HG02759 (cell line): ENCODE results near the gene COX7A2L.
A peak's percentile ranks its signal among the peaks of the same experiment; 100 is the strongest.
"Not testable (repeated sequence)": the region's sequence is repeated elsewhere in the genome, so short reads cannot be mapped to it uniquely, and the experiment has no call there.

ENCODE experiments used
- ATAC-seq: cut with Tn5 transposase; IDR thresholded peaks from one replicate; pipeline ENCODE4 v1.9.1; 2021; ENCODE audit warnings: mild to moderate bottlenecking, moderate library complexity; ENCODE audit not compliant: unreplicated experiment

The COX7A2L gene

GRCh38 chr2:42360890-42361727 lies at the start of gene COX7A2L:
Gene COX7A2L, minus strand, starts transcription at chr2:42361217. Its CDS starts 56 bp downstream, at chr2:42361161.
- peak; percentile 93 for ATAC-seq

GRCh38 chr2:42408009-42408408 lies 47.0 kb upstream of the COX7A2L start:
- no peak for ATAC-seq

DNA sequence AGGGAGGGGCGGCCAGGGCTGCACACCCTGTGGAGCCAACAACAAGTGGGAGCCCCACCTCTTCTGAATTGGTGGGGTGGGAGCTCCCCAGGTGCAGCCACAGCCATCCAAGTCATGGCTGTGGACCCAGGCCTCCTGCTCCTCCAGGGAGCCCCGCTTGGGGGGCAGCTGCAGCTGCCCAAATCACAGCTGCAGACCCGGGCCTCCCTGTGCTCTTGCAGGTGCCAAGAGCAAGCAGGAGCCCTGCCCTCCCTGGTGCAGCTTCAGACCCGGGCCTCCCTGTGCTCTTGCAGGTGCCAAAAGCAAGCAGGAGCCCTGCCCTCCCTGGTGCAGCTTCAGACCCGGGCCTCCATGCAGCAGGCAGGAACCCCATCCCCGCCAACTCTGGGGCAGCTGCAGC lies 46.5 kb upstream of the COX7A2L start:
- ATAC-seq, result no peak

- no peak for ATAC-seq
Observed at GRCh38 chr2:42404676-42405075, 43.7 kb upstream of the COX7A2L start.

- ATAC-seq, result no peak
Observed at GRCh38 chr2:42401773-42402172, 40.8 kb upstream of the COX7A2L start.

DNA sequence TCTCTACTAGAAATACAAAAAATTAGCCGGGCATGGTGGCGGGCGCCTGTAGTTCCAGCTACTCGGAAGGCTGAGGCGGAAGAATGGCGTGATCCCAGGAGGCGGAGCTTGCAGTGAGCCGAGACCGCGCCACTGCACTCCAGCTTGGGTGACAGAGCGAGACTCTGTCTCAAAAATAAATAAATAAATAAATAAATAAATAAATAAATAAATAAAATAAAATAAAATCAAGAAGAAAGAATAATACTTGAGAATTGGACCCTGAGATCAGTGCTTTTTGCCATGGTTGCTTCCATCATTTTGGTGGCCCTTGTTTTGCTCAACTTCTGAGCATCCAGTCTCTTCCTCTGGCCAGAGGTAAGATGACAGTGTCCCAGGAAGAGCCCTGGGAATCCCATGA lies 37.0 kb upstream of the COX7A2L start:
- not testable (repeated sequence) for ATAC-seq

DNA sequence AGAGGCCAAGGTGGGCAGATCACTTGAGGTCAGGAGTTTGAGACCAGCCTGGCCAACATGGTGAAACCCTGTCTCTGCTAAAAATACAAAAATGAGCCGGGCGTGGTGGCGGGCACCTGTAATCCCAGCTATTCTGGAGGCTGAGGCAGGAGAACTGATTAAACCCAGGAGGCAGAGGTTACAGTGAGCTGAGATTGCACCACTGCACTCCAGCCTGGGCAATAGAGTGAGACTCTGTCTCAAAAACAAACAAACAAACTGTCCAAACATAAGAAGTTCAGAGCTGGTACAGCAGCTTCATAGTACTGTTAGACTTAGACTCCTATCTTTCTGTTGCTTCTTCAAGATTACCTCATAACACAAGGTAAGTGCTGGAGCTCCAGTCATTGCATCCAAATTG lies 32.3 kb upstream of the COX7A2L start:
- not testable (repeated sequence) for ATAC-seq

DNA sequence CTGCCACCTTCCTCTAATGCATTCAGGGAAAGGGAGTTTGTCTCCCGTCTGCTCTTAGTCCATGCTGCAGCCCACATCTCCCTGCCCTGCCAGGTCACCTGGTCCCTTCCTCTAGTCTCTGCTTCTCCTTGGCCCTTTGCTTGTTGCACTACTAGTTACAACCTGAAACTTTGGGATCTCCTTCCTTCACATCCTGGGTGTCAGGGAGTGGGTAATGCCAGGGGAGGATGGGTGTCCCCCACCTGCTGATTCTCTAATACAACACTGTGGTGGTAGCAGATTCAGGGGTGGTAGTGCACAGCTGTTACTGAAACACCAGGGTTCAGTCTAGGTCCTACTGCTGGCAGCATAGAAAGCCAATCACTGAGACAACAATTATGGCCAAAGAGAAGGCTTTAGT lies 31.2 kb upstream of the COX7A2L start:
- ATAC-seq, result no peak

- ATAC-seq, result no peak
Observed at GRCh38 chr2:42390401-42390969, 29.5 kb upstream of the COX7A2L start.

DNA sequence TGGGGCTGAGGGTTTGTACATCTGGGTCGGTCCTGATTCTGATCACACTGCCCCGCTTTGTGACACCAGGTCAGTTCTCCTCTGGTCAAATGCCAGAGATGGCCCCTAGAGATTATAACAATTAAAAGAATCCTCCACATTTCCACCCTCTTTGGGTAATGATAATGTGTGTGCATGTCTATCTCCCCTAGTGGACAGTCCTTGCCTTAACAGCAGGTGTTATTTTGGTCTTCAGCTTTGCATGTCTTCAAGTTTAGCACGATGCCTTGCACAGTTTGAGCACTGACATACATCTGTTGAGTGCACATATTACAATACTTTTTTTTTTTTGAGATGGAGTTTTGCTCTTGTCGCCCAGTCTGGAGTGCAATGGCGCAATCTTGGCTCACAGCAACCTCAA lies 25.7 kb upstream of the COX7A2L start:
- ATAC-seq, result peak; percentile 55

DNA sequence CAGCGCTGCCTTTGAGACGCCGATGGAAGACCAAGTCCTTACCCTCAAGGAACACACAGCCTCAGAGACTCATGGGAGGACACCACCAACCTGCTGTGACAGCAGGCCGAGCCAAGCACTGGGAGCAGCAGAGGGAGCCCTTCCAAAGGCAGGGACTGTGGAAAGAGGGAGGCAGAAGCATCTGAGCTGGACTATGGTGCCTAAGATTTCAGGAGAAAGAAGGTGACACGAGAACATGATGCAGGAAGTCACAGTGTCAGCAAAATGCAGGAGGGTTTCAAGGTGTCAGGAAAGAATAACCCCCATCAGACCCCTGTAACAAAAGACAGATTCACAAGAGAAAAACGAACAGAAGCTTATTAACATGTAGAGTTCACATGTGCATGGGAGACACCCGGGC lies 24.2 kb upstream of the COX7A2L start:
- no peak for ATAC-seq

GRCh38 chr2:42383855-42384530 lies 23.0 kb upstream of the COX7A2L start:
- no peak for ATAC-seq

- no peak for ATAC-seq
Observed at GRCh38 chr2:42382144-42382543, 21.1 kb upstream of the COX7A2L start.

DNA sequence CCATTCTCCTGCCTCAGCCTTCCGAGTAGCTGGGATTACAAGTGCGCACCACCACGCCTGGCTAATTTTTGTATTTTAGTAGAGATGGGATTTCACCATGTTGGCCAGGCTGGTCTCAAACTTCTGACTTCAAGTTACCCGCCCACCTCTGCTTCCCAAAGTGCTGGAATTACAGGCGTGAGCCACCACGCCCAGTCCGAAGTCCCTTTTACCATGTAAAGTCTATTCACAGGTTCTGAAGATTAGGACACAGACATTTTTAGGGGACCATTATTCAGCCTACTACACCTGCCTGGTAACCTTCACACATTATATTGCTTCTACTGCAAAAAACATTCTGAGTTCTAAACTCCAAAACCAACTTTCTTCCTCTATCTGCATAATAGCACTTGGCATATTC lies 19.0 kb upstream of the COX7A2L start:
- not testable (repeated sequence) for ATAC-seq

DNA sequence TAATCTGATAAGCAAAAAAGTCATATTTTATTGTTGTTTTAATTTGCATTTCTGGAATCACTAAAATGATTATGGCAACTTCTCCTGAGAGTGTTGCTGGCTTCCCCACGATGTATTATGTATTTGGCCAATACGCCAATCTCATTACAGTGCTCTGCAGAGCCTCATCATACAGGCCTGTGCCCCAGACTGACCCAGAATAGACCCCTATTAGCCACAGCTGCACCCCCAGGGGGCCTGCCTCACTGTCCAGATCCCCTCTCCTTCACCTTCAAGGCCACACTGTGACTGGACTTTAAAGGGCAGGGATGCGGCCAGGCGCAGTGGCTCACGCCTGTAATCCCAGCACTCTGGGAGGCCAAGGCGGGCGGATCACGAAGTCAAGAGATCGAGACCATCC lies 17.4 kb upstream of the COX7A2L start:
- no peak for ATAC-seq

- ATAC-seq, result no peak
Observed at GRCh38 chr2:42376758-42377157, 15.7 kb upstream of the COX7A2L start.

DNA sequence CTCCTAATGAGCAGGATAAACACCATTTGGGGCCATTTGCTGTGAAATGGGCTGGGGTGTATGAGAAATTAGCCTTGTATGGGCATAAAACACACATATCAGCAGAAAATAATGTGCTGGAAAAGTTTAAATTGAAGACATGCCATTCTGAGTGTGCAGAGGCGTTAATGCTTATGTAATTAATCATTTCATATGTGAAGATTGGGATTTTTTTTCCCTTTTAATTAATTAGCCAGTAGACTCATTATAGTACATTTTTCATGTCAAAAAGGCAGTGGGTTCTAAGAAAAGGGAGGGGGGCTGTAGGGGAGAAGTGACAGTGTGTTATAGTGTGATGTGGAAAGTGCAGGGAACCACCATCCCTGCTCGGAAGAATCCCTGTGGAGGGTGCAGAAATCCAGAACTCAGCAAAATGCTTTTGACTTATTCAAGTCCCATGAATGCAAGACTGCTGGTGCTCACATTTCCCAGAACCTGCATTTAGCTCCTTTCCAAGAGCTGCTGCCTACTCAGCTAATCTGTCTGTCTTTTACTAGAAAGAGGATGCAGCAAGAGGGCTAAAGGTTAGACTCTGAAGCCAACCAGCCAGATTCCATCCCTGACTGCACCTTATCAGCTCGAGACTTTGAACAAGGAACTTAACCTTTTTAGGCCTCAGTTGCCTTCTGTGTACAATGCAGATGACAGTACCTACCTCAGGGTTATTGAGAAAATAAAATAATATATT lies 11.6 kb upstream of the COX7A2L start:
- no peak for ATAC-seq

DNA sequence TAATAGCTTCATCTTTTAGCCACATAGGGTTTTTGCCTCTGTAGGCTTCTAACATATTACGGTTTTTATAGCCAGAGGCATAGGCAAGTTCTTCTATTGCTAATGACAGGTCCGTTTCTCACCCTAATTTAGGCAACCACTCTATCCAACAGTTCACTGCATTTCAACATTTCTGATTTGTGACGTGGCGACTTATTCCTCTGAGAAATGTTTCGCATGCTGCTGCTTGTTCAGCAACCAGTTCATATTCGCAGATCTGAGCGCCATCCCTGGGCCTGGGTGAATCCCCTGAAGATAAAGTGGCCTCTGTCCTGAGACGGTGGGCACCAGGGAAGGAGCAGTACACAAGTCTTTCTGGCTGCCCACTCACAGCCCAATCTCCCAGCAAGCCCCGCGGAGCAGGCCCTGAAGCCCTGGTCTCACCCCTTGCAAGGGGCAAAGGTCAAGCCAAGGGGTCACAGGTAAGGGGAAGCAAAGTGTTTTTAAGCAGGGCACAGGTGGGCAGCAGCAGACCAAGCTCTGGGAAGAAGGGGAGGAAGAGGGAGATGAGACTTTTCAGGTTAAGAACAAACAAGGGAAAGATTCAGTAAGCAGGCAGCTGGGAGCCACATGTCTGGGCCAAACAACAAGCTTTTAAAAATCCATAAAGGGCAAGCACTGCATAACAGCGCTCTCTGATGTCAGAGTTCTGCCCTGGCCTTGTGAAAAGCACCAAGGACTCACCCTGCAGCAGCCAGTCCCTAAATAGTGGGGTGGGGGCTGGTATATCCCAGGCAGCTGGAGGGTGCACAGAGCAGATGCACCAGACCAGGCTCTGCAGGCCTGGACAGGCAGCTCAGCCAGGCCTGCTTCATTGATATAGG lies 10.8 kb upstream of the COX7A2L start:
- no peak for ATAC-seq

DNA sequence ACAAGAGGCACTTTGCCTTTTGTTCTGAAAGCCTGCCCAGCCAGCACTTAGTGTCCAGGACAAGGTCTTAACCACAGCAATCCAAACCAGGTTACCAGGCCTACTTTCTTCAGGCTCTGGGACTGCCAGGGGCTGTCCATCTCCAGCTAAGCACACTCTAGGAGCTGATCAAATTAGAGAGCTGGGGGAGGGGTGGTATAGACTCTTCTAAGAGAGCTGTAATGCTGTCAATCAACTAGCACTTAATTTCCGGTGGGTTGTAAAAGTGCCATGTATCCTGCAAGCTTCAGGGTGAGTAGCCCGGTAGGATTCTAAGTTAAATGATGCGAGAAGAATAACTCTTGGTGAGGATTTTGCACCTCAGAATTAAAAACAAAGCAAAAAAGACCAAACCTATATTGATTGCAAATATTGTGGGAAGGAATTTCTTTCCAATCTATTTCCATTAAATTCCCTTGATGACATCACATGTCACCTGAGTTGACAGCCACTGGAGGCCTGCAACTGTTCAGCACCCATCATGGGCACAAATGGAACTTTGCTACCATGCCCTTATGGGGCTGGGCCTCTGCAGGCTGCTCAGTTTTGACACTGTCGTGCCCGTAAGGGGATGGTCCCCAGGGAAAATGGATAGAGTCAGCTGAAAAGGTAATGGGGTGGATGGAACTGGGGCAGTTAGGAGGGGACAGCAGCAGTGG lies 8.7 kb upstream of the COX7A2L start:
- ATAC-seq, result no peak
